ENCODE results near the gene ANKMY1.

- no peak for TF ChIP-seq CTCF (IDR thresholded peaks at IDR 0.05)
- no peak for TF ChIP-seq POLR2A (IDR thresholded peaks at IDR 0.05)
Observed at GRCh38 chr2:240563951-240564560, 6.3 kb upstream of the ANKMY1 start.
